GM18498 (cell line): ENCODE measurements around the gene B3GALNT2.
"Not testable (repeated sequence)": the region's sequence is repeated elsewhere in the genome, so short reads cannot be mapped to it uniquely, and the experiment has no call there.

Experiments used
- ATAC-seq: cut with Tn5 transposase; IDR thresholded peaks from one replicate; pipeline ENCODE4 v1.9.1; 2021; ENCODE audit warnings: mild to moderate bottlenecking, moderate library complexity; ENCODE audit not compliant: unreplicated experiment

B3GALNT2 gene

DNA sequence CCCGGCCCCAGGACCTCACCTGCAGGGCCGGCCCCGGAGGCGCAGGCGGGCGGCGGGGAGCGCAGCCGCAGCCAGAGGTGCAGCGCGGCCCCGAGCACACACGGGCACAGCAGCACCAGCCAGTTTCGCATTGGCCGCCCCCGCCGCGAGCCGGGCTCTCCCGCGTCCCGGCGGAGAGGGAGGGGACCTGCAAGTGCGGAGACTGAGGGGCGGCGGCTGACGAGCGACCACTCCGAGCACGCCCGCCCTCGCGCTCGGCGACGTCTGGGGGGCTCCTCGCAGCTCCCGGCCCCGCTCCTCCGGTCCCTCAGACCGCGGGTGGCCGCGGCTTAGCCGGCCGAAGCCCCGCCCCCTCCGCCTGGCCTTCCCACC lies at the start of gene B3GALNT2:
B3GALNT2 (minus strand) TSS at position 331 of the 372 bp plus-strand sequence; CDS start at position 131, 200 bp downstream.
- ATAC-seq = peak; percentile 56

DNA sequence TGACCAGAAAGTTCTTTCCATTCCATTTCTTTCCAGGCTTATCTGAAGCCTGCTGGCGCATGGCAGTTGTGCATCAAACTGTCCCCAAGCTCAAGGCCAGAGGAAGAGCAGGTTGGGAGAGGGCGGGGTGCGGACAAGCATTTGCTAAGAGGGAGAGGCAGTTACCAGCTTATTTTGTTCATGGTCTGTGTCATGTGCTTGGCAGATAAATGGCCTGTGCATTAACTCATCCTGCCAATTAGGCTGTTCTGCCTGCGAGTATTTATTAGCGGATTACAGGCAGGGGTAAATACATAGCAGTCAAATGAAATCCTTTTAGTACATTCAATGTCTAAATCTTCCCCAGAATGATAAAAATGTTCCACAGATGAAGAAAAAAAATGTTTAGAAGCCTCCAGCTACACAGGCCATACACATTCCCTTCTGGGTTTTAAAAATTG lies 48.9 kb upstream of the B3GALNT2 start:
- no peak for ATAC-seq

DNA sequence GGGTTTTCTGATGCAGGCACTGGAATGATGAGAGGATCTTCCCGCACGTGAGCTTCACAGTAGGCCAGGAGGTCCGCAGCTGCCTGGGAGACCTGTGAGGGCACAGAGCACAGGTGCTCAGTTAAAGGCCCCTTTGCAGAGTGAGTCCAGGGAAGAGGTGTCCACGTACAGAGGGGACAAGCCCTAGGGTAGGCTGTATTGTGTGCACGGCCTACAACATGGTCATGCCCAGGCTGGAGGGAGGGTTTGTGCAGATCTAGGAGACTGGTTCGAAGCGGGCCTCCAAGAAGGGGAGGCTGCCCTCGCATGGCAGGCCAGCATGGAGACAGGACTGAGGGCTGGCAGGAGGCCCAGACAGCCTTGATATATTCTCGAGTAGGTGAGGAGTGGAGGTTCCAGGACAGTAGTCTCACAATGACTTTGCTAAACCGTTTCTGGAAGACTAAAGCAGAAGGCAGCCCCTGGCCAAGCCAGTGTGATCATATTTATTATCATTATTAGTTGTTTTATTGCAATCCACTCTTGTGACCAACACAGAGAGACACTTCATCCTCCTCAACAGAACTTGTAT lies 48.0 kb upstream of the B3GALNT2 start:
- no peak for ATAC-seq

DNA sequence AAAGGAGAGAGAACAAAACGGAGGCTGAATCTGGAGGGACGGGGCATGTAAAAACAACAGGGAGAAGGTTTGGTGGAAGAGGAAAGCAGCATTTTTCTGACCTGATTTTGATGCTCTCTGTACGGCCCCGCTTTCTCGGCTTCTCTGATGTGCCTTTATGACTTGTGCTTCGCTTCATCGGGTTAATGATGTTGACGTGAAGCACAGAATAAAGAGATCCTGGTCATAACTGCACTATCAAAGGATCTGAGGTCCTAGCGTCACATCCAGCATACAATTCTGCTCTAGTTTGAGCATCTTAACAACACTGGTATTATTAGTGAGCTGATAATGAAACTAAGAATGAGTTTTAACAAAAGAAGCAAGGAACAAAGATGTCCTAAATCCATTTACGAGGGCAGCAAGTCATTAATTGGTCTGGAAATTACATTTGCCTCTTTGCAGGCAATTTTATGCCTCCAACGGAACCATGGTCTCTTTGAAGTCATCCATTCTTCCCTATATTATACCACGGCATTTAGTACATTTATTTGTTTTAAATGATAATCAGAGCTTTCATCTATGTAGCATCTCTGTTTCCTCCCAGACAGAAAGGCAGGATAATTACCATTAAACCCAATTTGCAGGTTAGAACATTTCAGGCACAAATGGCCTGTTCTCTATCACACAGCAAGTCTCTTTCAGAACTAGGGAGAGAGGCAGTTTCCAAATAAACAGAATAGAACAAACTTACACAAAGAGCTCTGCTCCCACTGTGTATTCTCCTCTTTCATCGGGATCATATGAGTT lies 45.3 kb upstream of the B3GALNT2 start:
- ATAC-seq = no peak

DNA sequence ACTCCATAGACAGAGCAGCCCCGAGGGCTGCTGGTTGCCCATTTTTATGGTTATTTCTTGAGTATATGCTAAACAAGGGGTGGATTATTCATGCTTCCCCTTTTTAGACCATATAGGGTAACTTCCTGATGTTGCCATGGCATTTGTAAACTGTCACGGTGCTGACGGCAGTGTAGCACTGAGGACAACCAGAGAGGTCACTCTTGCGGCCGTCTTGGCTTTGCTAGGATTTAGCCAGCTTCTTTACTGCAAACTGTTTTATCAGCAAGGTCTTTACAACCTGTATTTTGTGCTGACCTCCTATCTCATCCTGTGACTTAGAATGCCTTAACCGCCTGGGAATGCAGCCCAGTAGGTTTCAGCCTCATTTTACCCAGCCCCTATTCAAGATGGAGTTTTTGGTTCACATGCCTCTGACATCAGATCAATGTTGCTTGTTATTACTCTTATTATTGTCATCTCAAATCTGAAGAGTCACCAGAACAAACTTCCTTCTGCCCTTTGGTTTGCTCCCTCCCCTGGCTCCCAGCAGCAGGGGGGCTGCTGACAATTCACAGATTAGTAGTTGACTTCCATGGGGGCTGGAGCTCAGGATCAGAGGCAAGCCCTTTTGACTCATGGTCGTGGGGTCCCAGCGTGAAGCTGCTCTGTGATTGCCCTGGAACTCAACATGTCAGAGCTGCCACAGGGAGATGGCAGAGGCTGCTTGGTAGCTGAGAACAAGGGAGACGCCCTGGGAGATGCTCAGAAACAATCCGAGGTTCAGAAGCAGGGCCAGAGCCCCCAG lies 42.3 kb upstream of the B3GALNT2 start:
- ATAC-seq = not testable (repeated sequence)

DNA sequence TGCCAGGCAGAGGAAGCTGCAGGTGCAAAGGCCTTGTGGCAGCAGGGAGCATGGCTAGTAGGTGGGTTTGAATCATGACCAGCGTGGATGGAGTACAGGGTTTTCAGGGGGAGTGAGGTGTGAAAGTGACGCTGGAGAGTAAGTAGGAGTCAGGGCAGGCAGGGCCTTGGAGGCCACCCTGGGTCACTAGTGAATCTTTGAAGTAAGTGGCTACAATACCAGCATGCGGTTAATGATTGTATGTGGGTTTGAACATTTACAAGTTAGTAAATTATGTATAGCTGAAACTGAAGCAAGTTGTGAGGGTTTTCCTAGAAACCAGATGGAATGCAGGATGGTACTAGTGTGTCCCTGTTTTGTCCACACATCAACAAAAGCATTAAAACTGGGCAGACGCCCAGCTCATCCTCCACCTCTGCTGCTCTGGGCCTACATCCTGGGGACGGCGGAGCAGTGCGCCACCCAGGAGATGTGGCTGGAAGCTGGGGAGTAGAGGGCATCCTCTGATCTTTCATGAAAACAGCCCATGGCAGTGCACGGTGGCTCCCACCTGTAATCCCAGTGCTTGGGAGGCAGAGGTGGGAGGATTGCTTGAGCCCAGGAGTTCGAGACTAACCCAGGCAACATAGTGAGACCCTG lies 41.2 kb upstream of the B3GALNT2 start:
- no peak for ATAC-seq

DNA sequence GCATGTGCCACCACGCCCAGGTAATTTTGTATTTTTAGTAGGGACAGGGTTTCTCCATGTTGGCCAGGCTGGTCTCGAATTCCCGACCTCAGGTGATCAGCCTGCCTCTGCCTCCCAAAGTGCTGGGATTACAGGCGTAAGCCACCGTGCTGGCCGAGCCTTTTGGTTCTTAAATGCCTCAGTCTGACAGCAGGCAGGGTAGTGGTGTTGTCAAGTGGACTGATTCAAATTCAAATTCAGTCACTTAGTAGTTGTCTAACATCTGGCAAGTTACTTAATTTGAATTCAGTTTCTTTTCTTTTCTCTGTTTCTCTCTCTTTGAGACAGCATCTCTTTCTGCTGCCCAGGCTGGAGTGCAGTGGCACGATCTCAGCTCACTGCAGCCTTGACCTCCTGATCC lies 38.6 kb upstream of the B3GALNT2 start:
- ATAC-seq = not testable (repeated sequence)

DNA sequence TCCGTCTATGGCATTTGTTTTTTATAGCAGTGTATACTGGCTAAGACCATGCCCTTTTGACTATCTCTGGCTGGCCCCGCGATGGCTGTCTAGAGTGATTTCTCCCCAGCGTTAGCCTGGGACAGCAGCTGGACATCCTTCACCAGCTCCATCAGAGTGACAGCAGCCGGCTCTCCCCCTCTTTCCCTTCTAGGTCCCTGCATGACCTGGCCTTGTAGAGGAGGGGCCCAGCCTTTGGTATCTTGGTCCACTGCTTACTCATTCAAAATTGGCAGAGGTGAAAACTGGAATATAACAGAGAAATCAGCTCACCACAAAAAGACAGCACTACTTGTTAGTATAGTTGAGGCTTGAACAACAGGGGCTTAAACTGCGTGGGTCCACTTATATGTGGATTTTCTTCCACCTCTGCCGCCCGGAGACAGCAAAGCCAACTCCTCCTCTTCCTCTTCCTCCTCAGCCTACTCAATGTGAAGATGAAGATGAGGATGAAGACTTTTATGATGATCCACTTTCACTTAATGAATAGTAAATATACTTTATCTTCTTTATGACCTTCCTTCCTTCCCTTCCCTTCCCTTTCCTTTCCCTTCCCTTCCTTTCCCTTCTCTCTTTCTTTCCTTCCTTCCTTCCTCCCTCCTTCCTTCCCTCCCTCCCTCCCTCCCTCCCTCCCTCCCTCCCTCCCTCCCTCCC lies 29.4 kb upstream of the B3GALNT2 start:
- no peak for ATAC-seq

DNA sequence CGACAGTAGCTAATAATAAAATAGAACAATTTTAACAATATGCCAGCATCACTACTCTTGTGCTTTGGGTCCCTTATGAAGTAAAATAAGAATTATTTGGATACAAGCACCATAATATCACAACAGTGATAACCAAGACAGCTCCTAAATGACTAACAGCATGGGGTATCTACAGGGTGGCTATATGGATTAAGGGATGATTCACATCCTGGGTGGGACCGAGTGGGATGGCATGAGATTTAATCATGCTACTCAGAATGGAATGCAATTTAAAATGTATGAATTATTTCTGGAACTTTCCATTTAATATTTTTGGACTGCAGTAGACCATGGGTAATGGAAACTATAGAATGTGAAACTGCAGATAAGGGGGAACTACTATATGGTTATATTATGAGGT lies 28.1 kb upstream of the B3GALNT2 start:
- ATAC-seq = no peak

DNA sequence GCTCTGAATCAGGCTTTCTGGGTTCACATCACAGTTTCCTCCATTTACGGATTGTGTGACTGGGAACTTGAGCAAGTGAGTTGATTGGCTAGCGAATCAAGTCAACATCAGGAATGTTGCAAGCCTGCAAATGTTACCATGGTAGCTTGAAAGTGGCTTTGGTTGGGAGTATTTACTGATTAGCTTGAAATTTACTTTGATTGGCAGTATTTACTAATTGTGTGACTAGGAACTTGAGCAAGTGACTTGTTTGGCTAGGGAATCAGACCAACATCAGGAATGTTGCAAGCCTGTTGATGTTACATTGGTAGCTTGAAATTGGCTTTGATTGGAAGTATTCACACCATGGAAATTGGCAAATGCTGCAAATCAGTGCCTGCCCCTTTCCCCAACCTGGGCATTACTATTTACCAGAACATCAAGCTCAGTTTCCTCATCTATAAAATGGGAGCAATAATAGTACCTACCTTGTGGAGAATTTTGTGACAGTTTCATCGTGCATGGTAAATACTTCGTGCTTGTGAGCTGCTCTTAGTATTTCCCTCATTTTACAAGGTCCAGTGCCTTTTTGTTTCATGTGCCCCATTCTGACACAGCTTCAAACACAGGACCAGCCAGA lies 23.1 kb upstream of the B3GALNT2 start:
- no peak for ATAC-seq

DNA sequence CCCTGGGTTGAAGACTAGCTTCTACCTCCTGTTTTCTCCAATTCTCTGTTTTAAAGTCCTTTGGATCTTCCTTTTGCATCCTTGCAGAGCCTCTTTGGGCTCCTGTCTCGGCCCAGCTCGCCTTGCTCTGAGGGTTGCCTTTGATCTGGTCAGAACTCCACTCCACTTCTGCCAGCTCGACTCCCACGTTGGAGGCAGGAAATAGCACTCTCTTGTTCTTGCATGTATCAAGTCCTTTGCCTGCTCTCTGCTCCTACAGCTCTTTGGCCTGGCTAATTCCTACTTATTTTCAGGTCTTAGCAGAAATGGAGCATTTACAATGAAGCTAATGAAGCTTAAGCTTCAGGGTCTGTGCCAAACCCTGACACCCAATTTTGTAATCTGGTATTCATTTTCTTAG lies 21.1 kb upstream of the B3GALNT2 start:
- ATAC-seq = no peak

DNA sequence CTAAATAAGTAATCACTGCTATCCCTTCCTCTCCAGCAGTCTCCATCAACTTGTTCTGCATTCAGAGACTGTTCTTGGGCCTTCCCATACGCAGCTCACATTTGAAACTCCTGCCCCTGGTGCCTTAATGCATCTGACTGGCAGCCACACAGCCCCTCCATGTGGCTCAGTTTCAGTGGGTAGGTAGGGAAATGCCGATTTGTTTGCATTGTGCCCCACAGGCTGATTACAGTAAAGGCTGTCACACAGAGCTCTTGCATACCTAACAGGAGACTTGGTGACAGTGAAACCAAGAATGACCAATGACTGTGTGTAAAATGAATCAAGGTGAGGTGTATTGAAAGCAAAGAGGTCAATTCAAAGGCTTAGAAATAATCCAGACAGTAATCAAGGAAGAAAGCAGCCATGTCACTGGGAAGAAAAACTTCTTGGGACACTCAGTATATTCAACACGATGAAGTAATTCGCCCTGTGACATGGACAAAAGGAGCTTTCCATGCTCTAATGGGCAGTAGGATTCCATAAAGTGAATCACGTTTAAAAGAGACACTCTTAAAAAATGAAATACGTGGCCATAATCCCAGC lies 12.7 kb upstream of the B3GALNT2 start:
- ATAC-seq = no peak

DNA sequence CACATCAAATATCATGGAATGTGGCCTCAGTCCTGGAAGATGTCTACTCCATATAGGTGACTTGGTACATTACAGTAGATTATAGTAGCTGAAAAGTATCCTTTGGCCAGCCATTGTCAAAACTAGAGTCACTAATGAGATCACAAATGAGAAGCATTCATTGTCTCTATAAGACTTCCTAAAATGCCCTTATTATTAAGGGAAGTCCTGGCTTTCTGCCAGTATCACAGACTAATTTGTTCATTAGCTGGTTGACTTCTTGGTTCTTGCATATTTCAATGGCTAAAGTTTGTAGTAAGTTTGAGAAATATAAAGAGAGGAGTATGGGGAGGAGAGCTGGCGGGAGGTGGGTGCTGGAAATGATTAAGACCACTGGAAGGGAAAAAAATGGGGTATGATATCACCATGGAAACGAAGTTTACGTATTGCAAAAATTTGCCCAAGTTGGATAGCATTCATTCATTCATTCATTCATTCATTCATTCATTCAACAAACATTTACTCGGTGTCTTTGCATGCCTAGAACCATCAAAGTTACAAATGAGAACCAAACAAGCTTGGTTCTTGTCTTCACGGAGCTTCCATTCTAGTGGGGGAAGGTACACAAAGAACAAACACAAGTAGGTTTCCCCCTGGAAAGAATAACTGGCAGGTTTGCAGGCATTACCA lies 11.7 kb upstream of the B3GALNT2 start:
- no peak for ATAC-seq

DNA sequence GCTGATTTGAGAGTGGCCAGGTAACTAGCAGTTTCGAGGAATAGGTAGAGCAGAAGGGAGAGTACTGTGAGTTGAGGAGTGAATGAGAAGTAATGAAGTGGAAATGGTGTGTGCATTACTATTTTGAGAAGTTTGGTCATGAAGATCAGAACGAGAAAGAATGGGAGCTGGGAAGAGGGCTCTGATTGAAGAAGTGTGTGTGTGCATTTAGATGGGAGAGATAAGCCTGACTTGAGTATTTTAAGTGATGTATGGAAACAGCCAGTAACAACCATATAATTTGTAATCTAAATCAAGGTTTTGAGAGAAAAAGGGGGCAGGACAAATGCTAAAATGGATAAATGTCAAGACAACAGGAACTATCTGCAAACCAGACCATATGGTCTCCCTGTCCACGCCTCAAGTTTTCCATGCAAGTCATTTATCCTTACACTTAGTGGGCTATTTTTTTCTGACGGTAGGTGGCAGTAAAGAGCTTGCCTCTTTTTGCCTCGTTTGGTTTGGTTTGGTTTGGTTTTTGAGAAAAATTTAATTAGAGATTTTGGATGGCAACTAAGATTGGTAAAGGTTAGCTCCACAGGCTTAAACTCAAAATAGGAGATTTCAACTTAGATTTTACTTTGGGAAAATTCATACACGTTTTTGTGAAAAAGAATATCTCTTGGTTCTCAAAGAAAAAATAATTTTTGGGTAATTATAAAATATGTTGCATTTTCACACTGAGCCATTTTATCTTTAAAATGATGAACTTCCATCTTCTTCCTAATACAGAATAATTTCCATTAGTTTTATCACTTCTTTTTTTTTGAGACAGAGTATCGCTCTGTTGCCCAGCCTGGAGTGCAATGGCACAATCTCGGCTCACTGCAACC lies 9.5 kb upstream of the B3GALNT2 start:
- no peak for ATAC-seq

DNA sequence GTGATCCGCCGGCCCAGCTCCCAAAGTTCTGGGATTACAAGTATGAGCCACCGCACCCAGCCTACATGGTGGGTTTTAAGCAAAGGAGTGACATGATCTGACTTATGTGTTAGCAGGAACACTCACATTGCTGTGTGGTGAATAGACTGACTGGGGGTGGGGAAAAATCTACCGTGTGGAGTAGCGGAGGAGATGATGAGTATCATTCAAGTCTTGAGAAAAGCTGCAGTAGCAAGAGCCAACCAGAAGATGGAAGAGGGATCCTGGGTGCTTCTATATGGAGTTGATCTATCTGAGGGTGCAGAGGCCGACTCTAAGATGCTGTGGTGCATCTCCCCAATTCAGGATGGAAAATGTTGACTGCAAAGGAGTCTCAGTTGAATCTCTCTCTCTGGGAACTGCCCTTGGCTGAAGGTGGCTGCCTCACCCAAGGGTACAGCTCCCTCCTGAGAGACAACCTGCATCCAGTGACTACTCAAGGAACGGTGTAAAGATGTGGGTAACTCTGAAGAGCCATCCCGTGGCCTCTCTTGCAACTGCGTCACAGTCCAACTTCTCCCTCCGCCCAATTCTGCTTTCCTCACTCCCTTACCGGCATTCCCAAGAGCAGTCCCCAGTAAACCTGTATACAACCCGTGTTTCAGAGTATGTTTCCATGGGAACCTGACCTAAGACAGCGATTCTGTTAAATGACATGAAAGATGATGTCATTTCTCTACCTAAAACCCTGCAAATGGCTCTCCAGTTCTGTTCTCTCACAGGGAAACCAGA lies 7.4 kb upstream of the B3GALNT2 start:
- ATAC-seq = no peak

DNA sequence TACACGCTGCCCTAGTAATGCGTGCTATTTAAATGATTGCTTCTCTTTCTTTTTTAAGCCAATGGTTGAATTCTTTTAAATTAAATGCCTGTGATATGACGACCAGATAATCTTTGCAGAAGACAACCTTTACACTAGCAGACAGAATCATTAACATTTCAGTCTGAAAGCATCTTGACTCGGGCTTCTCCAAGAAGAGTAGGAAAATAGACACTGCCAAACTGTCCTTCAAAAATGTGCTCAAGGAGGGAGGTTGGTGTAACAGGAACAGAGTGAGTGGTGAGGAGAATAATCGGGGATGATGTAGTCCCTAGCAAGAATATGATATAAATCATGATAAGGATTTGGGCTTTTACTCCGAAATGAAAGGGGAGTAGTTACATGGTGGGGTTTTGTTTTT lies 6.6 kb upstream of the B3GALNT2 start:
- ATAC-seq = no peak

DNA sequence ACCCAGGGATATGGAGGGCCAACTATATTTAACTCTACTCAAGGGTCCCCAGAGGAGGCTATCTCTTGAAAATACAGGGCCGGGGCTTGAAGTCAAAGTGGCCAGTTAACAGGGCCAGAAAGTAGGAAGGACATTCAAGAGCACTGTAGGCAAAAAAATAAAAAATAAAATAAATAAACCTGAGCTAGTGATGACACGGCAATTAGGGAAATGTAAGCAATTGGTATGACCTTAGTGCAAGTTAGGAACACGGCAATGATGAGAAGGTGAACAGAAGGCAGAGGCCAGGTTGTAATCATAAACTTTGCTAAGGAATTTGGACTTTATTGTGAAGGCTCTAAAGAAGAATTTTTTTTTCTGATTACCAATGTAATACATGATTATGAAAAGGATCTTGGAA lies 3.4 kb upstream of the B3GALNT2 start:
- ATAC-seq = no peak
